Karpas-422 (cell line): ENCODE measurements around the gene NTN1. TPM values are rescaled to one million over a fixed set of nuclear protein-coding genes. Genes with fewer than 3 reads are reported as not detected.

Experiments used
- DNase-seq: peaks from one replicate; pipeline ENCODE4 v3.0.0-alpha.2; 2015
- H2AFZ ChIP-seq: fragments of 200-600 bp; sonication (generic); 2 replicates; pipeline ENCODE4 v1.6.1; 2014; ENCODE audit warnings: antibody characterized with exemption, low read length, mixed read lengths
- H3K27ac ChIP-seq: fragments of 200-600 bp; sonication (generic); 2 replicates; pipeline ENCODE4 v1.5.1; 2014; ENCODE audit warnings: mild to moderate bottlenecking, low read length, moderate library complexity
- H3K27me3 ChIP-seq: fragments of 200-600 bp; sonication (generic); 2 replicates; pipeline ENCODE4 v1.6.1; 2014; ENCODE audit warnings: low read length, mixed read lengths
- H3K36me3 ChIP-seq: fragments of 200-600 bp; sonication (generic); 2 replicates; pipeline ENCODE4 v1.6.1; 2014; ENCODE audit warnings: low read length, mixed read lengths; ENCODE audit not compliant: insufficient read depth
- H3K4me1 ChIP-seq: fragments of 200-600 bp; sonication (generic); 2 replicates; pipeline ENCODE4 v1.6.1; 2014; ENCODE audit warnings: mild to moderate bottlenecking, low read length, mixed read lengths
- H3K4me2 ChIP-seq: fragments of 200-600 bp; sonication (generic); 2 replicates; pipeline ENCODE4 v1.6.1; 2014; ENCODE audit warnings: low read length, low read depth, mild to moderate bottlenecking; ENCODE audit not compliant: poor library complexity, severe bottlenecking
- H3K4me3 ChIP-seq: fragments of 200-600 bp; sonication (generic); 2 replicates; pipeline ENCODE4 v1.5.1; 2014; ENCODE audit warnings: mild to moderate bottlenecking, antibody characterized with exemption, low read length, mixed read lengths
- H3K79me2 ChIP-seq: fragments of 200-600 bp; sonication (generic); 2 replicates; pipeline ENCODE4 v1.6.1; 2014; ENCODE audit warnings: mild to moderate bottlenecking, low read length, mixed read lengths
- H3K9ac ChIP-seq: fragments of 200-600 bp; sonication (generic); 2 replicates; pipeline ENCODE4 v1.6.0; 2014; ENCODE audit warnings: low read length
- H3K9me2 ChIP-seq: fragments of 200-600 bp; sonication (generic), shearing (Covaris generic); replicated peaks from 2 replicates; pipeline ENCODE4 v1.6.0; 2014; ENCODE audit warnings: mild to moderate bottlenecking, low read length, moderate library complexity; ENCODE audit not compliant: insufficient read depth
- H3K9me3 ChIP-seq: fragments of 300-700, 200-600 bp; sonication (generic); 2 replicates; pipeline ENCODE4 v1.6.1; 2014; ENCODE audit warnings: low read length, mixed read lengths
- H4K20me1 ChIP-seq: fragments of 200-600 bp; sonication (generic); 2 replicates; pipeline ENCODE4 v1.6.1; 2014; ENCODE audit warnings: mild to moderate bottlenecking, antibody characterized with exemption, low read length, low read depth; ENCODE audit not compliant: insufficient read depth
- small RNA-seq: library from RNA; depleted of rRNA; stranded (forward); fragments of <200 nt; gene quantifications from one replicate; pipeline ENCODE3, GENCODE V24; 2014
- total RNA-seq: library from RNA; depleted of rRNA; stranded (reverse); fragments of >200 nt; shearing (Covaris generic); gene quantifications from 2 replicates; pipeline ENCODE4 v1.2.3, GENCODE V29; 2014; ENCODE audit warnings: low replicate concordance; rRNA removed

The NTN1 gene
- total RNA-seq, 1 experiment from 2014 or later, result not detected

DNA sequence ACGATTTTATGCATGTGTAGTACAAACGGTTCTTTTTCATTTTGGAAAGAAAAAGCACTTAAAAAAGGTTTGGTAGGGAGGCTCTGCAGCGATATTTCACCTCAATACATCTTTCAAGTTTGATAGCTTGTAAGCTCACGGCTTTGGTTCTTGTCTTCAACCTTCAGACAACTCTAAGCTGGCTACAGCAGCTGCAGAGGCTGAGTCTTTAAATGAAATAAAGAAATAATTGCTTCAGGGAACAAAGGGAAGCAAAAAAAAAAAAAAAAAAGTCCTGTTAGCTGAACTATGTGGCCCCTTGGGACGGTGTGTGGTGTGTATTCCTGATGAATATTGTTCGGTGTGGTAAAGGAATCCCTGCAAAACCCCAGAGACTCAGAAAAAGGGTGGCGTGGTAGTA is 265.1 kb downstream of the NTN1 start:
- no peaks in the 10 kb centered on the region for H3K4me1 ChIP-seq
- H3K27me3 ChIP-seq, result no peaks in the 10 kb centered on the region
- H3K27ac ChIP-seq, result no peak overlapping the region
- no peak overlapping the region for H3K4me3 ChIP-seq
- no peak overlapping the region for H3K4me2 ChIP-seq
- no peak overlapping the region for H2AFZ ChIP-seq
- H3K9ac ChIP-seq, result no peak overlapping the region
- H3K9me2 ChIP-seq, result no peaks in the 10 kb centered on the region
- H3K79me2 ChIP-seq, result no peaks in the 10 kb centered on the region
- no peak for DNase-seq
- H4K20me1 ChIP-seq, result no peaks in the 10 kb centered on the region; the same call in 1 of the 2 replicates
- H3K36me3 ChIP-seq, result no peaks in the 10 kb centered on the region
- no peaks in the 10 kb centered on the region for H3K9me3 ChIP-seq

DNA sequence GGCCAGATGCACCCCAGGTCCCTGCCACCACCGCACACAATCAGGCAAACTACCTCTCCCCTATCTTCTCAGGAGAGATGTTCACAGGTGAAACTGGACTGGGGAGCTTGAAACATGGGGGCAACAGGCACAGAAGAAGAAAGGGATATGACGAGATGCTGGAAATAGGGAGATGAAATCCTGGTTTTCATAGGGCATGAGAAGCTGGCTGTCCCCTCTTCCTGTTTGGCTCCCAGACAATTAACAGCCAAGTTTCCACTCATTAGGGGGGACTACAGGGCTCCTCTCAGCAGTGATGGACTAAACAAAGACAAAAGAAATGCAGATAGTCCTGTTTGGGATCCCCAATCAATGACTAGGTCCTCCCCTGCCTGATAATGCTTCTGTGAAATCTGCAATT is 266.0 kb downstream of the NTN1 start:
- Histone ChIP-seq H3K9me2 (no peaks in the 10 kb centered on the region), H4K20me1 (peaks cover under 1% of the 10 kb centered on the region; the same call in 1 of the 2 replicates), H3K9ac (no peak overlapping the region), H3K27ac (no peak overlapping the region), H2AFZ (no peak overlapping the region), H3K4me2 (no peak overlapping the region), H3K4me1 (no peaks in the 10 kb centered on the region), H3K36me3 (no peaks in the 10 kb centered on the region), H3K4me3 (no peak overlapping the region), H3K27me3 (no peaks in the 10 kb centered on the region), H3K9me3 (no peaks in the 10 kb centered on the region), H3K79me2 (no peaks in the 10 kb centered on the region)
- no peak for DNase-seq

DNA sequence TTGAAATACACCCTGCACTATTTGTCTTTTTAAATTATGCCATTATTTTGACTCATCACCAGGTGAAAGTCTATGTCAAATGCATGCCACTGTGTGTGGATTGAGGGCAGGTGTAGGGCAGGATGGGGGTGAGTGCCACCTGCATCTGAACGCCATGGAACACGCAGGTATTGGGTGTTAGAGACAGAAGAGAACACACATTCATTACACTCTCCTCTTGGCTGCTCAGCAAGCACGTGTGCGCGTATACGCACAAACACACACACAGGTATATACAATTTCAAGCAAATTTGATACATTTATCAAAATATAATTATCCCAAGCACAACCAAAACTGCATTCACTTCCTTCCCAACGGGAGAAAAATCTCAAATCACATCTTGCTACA is 268.9 kb downstream of the NTN1 start:
- Histone ChIP-seq H3K36me3 (no peaks in the 10 kb centered on the region), H3K27ac (no peak overlapping the region), H3K9me2 (no peaks in the 10 kb centered on the region), H3K4me1 (peaks cover 5% of the 10 kb centered on the region), H3K4me3 (no peak overlapping the region), H3K27me3 (no peaks in the 10 kb centered on the region), H3K79me2 (no peaks in the 10 kb centered on the region), H3K9me3 (no peaks in the 10 kb centered on the region), H3K9ac (no peak overlapping the region), H3K4me2 (no peak overlapping the region), H4K20me1 (peaks cover 3% of the 10 kb centered on the region; the same call in 1 of the 2 replicates), H2AFZ (no peak overlapping the region)
- no peak for DNase-seq

DNA sequence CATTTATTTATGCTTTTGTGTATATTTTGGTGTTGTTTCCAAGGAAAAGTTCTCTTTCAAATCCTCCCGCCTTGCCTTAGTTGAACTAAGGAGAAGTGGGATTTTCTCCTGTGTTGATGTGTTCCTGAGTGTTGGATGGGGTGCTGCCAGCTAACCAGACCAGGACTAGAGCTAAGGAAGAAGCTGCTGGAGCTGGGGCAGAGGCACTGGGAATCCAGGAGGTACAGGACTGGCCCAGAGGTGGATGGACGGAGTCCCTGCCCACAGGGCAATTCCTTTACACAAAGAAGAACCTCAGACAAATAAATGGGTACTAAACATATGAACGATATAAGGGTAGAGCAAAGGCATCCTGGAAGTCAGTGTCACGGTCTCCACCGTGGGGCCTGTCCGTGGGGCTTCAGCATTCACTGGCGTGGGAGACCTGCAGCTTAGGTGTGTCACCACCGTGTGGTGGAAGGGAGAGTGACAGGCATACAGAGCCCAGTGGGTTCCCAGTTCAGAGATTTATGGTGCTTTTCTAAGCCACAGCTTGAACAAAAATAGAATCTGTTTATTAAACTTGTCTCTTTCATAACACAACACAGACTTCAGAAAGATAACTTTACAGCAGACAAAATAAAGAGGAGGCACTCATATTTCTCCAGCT is 270.7 kb downstream of the NTN1 start:
- H3K9ac ChIP-seq, result no peak overlapping the region
- no peak overlapping the region for H2AFZ ChIP-seq
- peak; percentile 60 for DNase-seq
- H3K9me3 ChIP-seq, result no peaks in the 10 kb centered on the region
- no peak overlapping the region for H3K4me3 ChIP-seq
- no peak overlapping the region for H3K27ac ChIP-seq
- peaks cover 5% of the 10 kb centered on the region for H3K4me1 ChIP-seq
- no peaks in the 10 kb centered on the region for H3K9me2 ChIP-seq
- no peaks in the 10 kb centered on the region for H3K27me3 ChIP-seq
- H3K4me2 ChIP-seq, result no peak overlapping the region
- peaks cover 3% of the 10 kb centered on the region; the same call in 1 of the 2 replicates for H4K20me1 ChIP-seq
- no peaks in the 10 kb centered on the region for H3K36me3 ChIP-seq
- no peaks in the 10 kb centered on the region for H3K79me2 ChIP-seq

DNA sequence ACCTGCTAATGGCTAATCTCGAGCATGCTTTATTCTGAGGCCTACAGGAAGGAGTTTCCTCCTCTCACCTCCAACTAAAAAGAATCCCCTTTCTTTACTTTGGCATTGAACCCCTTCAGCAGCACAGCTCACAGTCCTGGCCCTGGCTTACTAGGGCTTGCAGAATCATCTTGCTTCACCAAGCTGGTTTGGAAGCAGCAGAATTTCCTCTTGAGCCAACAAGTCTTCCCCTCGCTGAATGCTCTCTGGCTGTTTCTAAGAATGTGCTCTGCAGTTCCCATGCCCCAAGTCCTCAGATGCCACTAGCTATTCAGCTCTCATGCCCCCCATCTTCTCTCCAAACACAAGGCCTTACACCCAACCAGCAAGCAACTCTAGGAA is 271.2 kb downstream of the NTN1 start:
- peaks cover 5% of the 10 kb centered on the region for H3K4me1 ChIP-seq
- H4K20me1 ChIP-seq, result peaks cover 3% of the 10 kb centered on the region; the same call in 1 of the 2 replicates
- no peak for DNase-seq
- no peaks in the 10 kb centered on the region for H3K9me3 ChIP-seq
- no peak overlapping the region for H2AFZ ChIP-seq
- H3K36me3 ChIP-seq, result no peaks in the 10 kb centered on the region
- no peaks in the 10 kb centered on the region for H3K79me2 ChIP-seq
- H3K4me2 ChIP-seq, result no peak overlapping the region
- no peak overlapping the region for H3K4me3 ChIP-seq
- no peak overlapping the region for H3K9ac ChIP-seq
- H3K27me3 ChIP-seq, result no peaks in the 10 kb centered on the region
- no peak overlapping the region for H3K27ac ChIP-seq
- H3K9me2 ChIP-seq, result no peaks in the 10 kb centered on the region

Small RNA genes lying within 50 kb of the gene (small RNA-seq; reads per million reads assigned to genes)
- gene AC005695.3, result not detected

Other genes starting within 250 kb of the NTN1 start
- not detected in 2 replicates for gene MFSD6L, start 222.1 kb upstream of the NTN1 start, total RNA-seq
- not detected in 2 replicates for gene PIK3R6, start 153.8 kb upstream of the NTN1 start, total RNA-seq
- not detected in 2 replicates for gene PIK3R5, start 55.8 kb upstream of the NTN1 start, total RNA-seq